Measurements from ENCODE around the gene CRYBB3. TPM values are rescaled to one million over a fixed set of nuclear protein-coding genes. Genes with fewer than 3 reads are reported as not detected.

The CRYBB3 gene
- total RNA-seq, result 325 TPM

GRCh38 chr22:25199731-25200520 is at the start of gene CRYBB3:
Gene CRYBB3, plus strand, starts transcription at chr22:25199858. Its CDS starts 1,539 bp downstream, at chr22:25201397.

DNA sequence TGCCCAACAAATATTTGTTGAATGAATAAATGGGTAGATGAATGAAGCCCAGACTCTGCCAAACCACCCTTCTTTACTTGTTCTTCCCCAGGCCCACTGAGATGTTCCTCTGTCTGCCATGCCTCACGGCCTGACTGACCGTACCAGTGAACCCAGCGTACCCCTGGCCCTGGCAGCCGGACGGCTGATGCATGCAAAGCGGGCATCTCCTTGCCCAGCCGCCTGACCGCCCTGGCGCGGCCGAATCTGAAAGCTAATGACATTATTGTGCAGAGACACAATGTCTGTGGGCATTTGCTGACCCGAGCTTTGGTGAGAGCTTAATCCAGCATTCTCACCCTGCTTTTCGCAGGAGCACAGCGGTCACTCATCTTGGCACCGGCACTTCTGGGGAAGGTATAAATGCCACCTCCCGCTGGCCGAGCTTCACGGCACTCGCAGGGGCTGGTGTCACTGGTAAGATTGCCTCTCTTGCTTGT is 19.6 kb downstream of the CRYBB3 start, which contains the start of gene CRYBB2:
CRYBB2 (plus strand) TSS at position 429 of the 479 bp plus-strand sequence. CDS start 1,791 bp downstream, outside the sequence.

Other genes with a start within 250 kb of the CRYBB3 start
- 25.1 TPM for gene KIAA1671, start 247.1 kb upstream of the CRYBB3 start, total RNA-seq
- 777 TPM for gene CRYBB2, start 19.8 kb downstream of the CRYBB3 start, total RNA-seq

All from camera-type eye (tissue), 1 donor.